NCI-H2029 (cell line): ENCODE data around the gene CABP5.
"Not testable (repeated sequence)": the region's sequence is repeated elsewhere in the genome, so short reads cannot be mapped to it uniquely, and the experiment has no call there.

Experiments
- DNase-seq: peaks from one replicate; lab custom pipeline; 2025; lab: John Stamatoyannopoulos, UW

CABP5 gene

DNA sequence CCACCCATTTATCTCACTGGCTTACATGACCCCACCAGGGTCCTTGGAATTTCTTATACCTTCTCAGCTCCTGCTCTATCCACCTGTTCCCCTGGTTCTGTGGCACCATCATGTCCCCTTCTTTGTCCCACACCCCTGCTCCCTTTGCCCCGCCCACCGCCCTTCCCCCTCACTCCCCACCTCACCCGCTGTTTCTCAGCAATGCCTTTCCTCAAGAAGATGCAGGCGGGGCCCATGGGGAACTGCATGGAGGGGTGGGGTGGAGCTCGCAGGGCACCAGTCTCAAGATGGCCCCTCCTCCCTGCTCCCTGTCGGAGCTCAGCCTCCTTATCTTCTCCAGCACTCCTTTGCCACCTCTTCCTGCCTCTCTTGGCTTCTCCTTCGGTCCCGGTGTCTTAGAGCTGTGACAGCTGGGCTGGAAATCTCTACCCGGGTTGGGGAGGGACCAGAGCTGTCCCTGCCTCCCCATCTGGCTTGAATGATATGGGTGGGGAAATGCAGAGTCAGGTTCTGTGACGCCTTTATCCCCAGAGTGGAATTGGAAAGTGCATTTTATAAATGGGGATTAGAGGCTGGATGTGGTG lies at the start of gene CABP5:
Gene CABP5 (minus strand): TSS at position 405 of the 584 bp plus-strand sequence. CDS start 157 bp downstream, at position 248.
- no peak for DNase-seq

DNA sequence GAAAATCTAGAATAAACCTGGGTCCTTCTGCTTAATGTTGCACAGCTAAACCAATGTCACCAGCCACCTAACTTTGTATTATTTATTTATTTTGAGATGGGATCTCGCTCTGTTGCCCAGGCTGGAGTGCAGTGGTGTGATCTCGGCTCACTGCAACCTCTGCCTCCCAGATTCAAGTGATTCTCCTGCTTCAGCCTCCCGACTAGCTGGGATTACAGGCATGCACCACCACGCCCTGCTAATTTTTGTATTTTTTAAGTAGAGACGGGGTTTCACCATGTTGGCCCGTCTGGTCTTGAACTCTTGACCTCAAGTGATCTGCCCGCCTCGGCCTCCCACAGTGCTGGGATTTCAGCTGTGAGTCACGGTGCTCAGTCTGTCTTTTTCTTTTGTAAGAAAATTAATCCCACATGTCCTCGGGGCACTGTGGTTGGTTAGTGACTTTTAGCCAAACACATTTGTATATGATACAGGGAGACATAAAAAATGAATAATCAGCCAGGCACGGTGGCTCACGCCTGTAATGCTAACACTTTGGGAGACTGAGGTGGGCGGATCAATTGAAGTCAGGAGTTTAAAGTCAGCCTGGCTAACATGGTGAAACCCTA lies 47.3 kb upstream of the CABP5 start:
- DNase-seq, result not testable (repeated sequence)

GRCh38 chr19:48090281-48090802 lies 46.5 kb upstream of the CABP5 start:
- peak; percentile 51 for DNase-seq

- DNase-seq, result not testable (repeated sequence)
These were observed 45.1 kb upstream of the CABP5 start for GRCh38 chr19:48088991-48089390.

- DNase-seq, result no peak
These were observed 42.3 kb upstream of the CABP5 start for GRCh38 chr19:48085904-48086864.

- no peak for DNase-seq
These were observed 41.2 kb upstream of the CABP5 start for GRCh38 chr19:48085076-48085475.

- no peak for DNase-seq
These were observed 37.2 kb upstream of the CABP5 start for GRCh38 chr19:48081106-48081505.

GRCh38 chr19:48070177-48070769 lies 26.4 kb upstream of the CABP5 start:
- not testable (repeated sequence) for DNase-seq

DNA sequence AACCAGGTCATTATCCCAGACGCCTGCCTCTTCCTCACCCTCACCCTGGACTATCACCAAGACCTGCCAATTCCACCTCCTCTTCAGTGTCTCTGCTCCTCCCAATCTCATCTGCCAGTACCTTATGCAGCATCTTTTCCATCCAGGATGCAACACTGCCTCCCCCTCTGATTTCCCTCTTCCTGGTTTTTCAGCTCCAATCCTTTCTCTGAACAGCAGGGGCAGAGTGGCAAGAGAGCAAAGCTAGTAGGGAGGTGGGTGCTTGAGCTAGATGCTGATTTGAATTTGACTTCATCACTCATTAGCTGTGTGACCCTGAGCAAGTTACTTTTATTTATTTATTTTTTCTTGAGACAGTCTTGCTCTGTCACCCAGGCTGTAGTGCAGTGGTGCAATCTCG lies 25.6 kb upstream of the CABP5 start:
- DNase-seq, result no peak

GRCh38 chr19:48064509-48064908 lies 20.6 kb upstream of the CABP5 start:
- DNase-seq, result no peak

- no peak for DNase-seq
These were observed 17.8 kb upstream of the CABP5 start for GRCh38 chr19:48061401-48062344.

DNA sequence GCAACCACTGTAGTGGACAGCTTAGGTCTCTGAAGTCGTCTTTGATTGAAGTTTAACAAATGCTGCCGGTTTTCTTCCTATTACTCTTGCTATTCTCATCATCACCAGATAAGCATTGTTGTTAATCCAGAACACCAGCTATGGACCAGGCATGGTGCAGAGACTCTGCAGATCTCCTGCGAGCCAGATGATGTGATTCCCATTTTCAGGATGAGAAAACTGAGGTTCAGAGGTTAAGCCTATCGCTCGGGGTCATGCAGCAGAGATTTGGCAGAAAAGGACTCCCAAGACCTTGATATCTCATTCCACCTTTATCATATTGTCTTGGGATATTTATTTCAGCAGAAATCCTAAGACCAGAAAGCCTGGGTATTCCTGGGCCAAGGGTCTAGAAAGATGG lies 16.5 kb upstream of the CABP5 start:
- DNase-seq, result no peak

DNA sequence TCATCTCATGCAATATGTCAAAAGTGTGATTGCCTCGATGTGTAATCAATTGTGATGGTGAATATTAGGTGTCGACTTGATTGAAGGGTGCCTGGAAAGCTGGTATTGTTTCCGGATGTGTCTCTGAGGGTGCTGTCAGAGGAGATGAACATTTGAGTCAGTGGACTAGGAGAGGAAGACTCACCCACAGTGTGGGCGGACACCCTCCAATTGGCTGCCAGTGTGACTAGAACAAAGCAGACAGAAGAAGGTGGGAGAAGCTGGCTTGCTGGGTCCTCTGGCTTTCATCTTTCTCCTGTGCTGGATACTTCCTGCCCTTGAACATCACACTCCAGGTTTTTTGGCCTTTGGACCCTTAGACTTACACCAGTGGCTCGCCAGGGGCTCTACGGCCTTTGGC lies 15.5 kb upstream of the CABP5 start:
- DNase-seq, result no peak

DNA sequence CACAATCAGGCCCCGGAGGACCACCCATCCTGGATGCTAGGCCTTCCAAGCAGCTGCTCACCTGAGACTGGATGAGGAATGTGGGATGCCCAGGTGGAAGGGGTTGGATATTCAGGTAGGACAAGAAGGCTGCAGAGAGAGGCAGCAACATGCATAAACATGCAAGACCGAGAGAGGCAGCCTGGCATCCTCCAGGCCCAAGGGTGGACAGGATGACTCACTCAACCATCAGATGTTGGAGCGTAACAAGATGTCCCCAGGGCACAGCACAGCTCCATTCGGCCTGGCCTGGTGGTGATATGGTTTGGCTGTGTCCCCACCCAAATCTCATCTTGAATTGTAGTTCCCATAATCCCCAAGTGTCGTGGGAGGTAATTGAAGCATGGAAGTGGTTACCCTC lies 10.0 kb upstream of the CABP5 start:
- no peak for DNase-seq

DNA sequence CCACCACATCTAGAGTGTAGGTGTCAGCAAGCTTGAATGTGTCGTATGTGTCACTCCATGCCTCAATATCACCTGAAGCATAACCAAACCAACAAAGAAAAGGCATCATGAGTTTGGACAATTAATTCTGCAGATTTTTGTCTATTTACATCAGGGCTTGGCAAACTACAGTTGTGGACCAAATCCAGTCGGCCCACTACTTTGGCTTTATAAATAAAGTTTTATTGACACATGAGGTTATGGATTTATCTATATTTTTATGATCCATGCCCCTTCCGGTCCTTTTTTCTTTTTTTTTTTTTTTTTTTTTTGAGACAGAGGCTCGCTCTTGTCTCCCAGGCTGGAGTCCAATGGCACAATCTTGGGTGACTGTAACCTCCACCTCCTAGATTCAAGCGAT lies 9.2 kb upstream of the CABP5 start:
- DNase-seq, result no peak

GRCh38 chr19:48051335-48052033 lies 7.6 kb upstream of the CABP5 start:
- DNase-seq, result no peak

DNA sequence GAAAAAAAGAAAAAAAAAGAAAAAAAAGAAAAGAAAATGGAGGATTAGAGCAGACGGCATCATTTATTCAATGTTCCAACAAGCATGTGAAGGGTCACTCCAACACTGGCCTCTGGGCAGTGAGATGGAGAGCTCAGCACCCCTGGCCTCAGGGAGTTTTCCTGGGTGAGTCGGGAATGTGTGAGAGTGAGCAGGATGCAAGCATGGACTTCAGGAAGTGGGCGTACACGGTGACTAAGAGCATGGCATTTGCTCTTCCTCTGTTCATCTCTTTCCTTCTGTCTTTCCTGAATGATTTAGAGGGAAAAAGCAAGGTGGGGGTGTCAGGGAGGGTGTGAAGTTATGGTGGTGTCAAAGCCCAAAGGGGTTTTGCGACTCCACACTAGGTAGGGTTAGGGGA lies 682 bp upstream of the CABP5 start:
- DNase-seq, result no peak

- DNase-seq, result no peak
These were observed 1.9 kb downstream of the CABP5 start for GRCh38 chr19:48041877-48042580.

DNA sequence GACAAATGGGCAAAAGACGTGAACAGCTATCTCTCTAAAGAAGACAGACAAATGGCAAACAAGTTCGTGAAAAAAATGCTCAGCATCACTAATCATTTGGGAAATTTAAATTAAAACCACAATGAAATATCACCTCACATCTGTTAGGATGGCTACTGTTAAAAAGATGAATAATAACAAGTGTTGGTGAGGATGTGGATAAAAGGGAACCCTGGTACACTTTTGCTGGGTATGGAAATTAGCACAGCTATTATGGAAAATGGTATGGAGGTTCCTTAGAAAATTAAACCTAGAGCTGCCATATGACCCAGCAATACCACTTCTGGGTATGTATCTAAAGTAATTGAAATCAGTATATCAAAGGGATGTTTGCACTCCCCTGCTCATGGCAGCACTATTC lies 7.1 kb downstream of the CABP5 start:
- DNase-seq, result no peak

- no peak for DNase-seq
These were observed 10.3 kb downstream of the CABP5 start for GRCh38 chr19:48033604-48034003.
